Amniotic epithelial cell (primary cell): Measurements from ENCODE around the gene EML4.

Experiments
- DNase-seq: peaks from one replicate; pipeline ENCODE4 v3.0.0-alpha.2; 2010; ENCODE audit warnings: low read depth

The EML4 gene

GRCh38 chr2:42225573-42225972 is 56.4 kb downstream of the EML4 start:
- DNase-seq = no peak

- no peak for DNase-seq
Measured at GRCh38 chr2:42227491-42227890, 58.3 kb downstream of the EML4 start.

GRCh38 chr2:42228101-42228500 is 58.9 kb downstream of the EML4 start:
- no peak for DNase-seq

GRCh38 chr2:42229949-42230348 is 60.8 kb downstream of the EML4 start:
- no peak for DNase-seq

GRCh38 chr2:42230891-42231290 is 61.7 kb downstream of the EML4 start:
- peak; percentile 18 for DNase-seq

- DNase-seq = no peak
Measured at GRCh38 chr2:42232024-42232423, 62.9 kb downstream of the EML4 start.

- DNase-seq = peak; percentile 96
Measured at GRCh38 chr2:42233976-42234441, 64.9 kb downstream of the EML4 start.

- no peak for DNase-seq
Measured at GRCh38 chr2:42236911-42237310, 67.8 kb downstream of the EML4 start.

- peak; percentile 22 for DNase-seq
Measured at GRCh38 chr2:42238644-42239288, 69.6 kb downstream of the EML4 start.

GRCh38 chr2:42239289-42239661 is 70.1 kb downstream of the EML4 start:
- no peak for DNase-seq

- DNase-seq = no peak
Measured at GRCh38 chr2:42239811-42240210, 70.7 kb downstream of the EML4 start.

- DNase-seq = no peak
Measured at GRCh38 chr2:42241517-42241916, 72.4 kb downstream of the EML4 start.

GRCh38 chr2:42243297-42243696 is 74.1 kb downstream of the EML4 start:
- no peak for DNase-seq

- DNase-seq = no peak
Measured at GRCh38 chr2:42244520-42244919, 75.4 kb downstream of the EML4 start.

GRCh38 chr2:42245396-42245795 is 76.2 kb downstream of the EML4 start:
- peak; percentile 59 for DNase-seq

- no peak for DNase-seq
Measured at GRCh38 chr2:42246562-42246961, 77.4 kb downstream of the EML4 start.

GRCh38 chr2:42248846-42249245 is 79.7 kb downstream of the EML4 start:
- DNase-seq = no peak

GRCh38 chr2:42249284-42249683 is 80.1 kb downstream of the EML4 start:
- DNase-seq = no peak

GRCh38 chr2:42249887-42250286 is 80.7 kb downstream of the EML4 start:
- DNase-seq = no peak

- DNase-seq = no peak
Measured at GRCh38 chr2:42250925-42251324, 81.8 kb downstream of the EML4 start.

- DNase-seq = no peak
Measured at GRCh38 chr2:42252464-42252863, 83.3 kb downstream of the EML4 start.

- no peak for DNase-seq
Measured at GRCh38 chr2:42254186-42254895, 85.2 kb downstream of the EML4 start.

- no peak for DNase-seq
Measured at GRCh38 chr2:42256505-42256904, 87.4 kb downstream of the EML4 start.
